GM12864 (cell line): ENCODE results near the gene KCTD13.

ENCODE experiments used
- DNase-seq: peaks from one replicate; pipeline ENCODE4 v3.0.0-alpha.2; 2011; ENCODE audit warnings: low read depth
- H3K4me3 ChIP-seq: 2 replicates; pipeline ENCODE4 v1.5.1; 2011; ENCODE audit warnings: mild to moderate bottlenecking, low read depth, low read length, control low read depth
- TF ChIP-seq, protein P1 (sequence below): IDR thresholded peaks from 2 replicates; pipeline ENCODE4 v1.5.1; 2011; ENCODE audit warnings: low read depth, mild to moderate bottlenecking, moderate library complexity, low read length, control low read depth, inconsistent platforms; ENCODE audit errors: missing control alignments

Gene KCTD13

DNA sequence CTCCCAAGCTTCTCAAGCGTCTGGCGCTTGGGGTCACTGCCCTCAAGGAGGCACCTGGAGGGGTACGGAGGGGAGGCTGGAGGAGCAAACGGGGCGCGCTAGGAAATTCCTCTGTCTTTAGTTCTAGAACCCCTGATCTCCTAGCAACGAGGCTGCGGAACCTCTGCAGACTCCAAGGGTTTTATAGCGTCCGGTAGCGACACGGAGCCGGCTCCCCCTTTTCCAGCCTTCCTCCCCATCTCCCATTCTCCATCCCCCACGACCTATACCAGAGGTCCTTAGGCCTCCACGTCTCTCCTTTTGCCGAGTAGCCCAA lies 62.4 kb downstream of the KCTD13 start:
- H3K4me3 ChIP-seq = peak overlapping the region; percentile 26; the same call in 1 of the 2 replicates
- no peak for DNase-seq
- TF ChIP-seq, protein P1, sequence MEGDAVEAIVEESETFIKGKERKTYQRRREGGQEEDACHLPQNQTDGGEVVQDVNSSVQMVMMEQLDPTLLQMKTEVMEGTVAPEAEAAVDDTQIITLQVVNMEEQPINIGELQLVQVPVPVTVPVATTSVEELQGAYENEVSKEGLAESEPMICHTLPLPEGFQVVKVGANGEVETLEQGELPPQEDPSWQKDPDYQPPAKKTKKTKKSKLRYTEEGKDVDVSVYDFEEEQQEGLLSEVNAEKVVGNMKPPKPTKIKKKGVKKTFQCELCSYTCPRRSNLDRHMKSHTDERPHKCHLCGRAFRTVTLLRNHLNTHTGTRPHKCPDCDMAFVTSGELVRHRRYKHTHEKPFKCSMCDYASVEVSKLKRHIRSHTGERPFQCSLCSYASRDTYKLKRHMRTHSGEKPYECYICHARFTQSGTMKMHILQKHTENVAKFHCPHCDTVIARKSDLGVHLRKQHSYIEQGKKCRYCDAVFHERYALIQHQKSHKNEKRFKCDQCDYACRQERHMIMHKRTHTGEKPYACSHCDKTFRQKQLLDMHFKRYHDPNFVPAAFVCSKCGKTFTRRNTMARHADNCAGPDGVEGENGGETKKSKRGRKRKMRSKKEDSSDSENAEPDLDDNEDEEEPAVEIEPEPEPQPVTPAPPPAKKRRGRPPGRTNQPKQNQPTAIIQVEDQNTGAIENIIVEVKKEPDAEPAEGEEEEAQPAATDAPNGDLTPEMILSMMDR = no peak

DNA sequence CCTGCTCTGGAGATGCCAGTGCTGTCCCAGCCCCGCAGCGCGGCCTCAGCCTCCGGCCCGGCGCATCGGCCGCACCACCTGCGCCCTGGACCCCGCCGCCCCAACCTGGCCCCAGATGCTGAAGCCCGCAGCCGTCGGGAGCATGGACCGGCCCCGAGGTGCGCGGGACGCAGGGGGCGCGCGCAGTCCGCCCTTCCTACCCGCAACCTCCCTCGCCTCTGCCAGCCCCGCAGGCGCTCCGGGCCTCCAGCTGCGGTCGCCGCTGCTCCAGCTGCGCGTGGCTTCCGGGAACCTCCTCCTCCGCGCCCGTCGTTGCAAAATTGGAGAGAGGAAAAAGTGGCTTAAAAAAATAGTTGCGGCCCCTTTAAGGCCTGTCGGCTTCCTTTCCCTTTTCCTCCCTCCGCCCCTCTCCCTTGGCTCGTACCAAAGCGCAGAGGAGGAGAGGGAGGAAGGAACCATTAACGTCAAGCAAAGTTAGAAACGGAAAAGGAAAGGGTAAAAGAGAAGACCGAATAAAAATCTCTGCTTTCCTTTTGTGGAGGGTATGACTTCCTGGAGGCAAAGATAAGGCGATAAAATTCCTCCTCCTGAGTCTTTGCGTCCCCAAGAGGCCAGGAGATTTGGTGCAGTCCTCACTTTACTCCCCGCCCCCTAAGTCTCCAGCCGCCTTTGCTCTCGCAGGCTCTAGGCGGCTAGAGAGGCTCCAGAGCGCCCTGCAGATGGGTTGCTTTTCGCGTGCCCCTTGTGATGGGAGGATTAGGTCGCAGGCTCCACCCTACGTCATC lies 63.0 kb downstream of the KCTD13 start, which contains the start of gene CDIPT:
Gene CDIPT (minus strand): TSS at position 343 of the 785 bp plus-strand sequence. CDS start 369 bp downstream, outside the sequence.
- TF ChIP-seq, protein P1 = peak; percentile 81
- DNase-seq = peak; percentile 93
- H3K4me3 ChIP-seq = peak within 1 kb of the TSS; percentile 93

DNA sequence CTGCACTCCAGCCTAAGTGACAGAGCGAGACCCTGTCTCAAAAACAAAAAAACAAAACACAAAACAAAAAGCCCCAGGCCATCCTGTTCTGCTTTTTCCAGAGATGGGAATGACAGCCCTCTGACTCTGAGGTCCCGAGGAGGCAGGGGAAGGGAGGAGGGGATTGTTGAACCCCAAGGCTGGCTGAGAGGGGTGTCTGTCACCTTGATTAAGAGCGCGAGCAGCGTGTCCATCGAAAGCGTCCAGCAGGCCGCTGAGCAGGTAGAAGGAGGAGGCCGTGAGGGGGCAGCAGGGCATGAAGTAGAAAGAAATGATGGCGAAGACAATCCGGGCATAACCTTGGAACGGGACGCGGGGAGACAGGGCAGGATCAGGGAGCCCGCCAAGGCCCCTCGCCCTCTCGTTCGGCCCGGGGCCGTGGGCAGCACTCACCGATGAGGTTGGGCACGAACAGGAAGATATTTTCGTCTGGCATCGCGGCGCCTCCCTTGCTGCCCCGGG lies 63.6 kb downstream of the KCTD13 start:
- H3K4me3 ChIP-seq = peak overlapping the region; percentile 93
- DNase-seq = no peak
- TF ChIP-seq, protein P1 = no peak

DNA sequence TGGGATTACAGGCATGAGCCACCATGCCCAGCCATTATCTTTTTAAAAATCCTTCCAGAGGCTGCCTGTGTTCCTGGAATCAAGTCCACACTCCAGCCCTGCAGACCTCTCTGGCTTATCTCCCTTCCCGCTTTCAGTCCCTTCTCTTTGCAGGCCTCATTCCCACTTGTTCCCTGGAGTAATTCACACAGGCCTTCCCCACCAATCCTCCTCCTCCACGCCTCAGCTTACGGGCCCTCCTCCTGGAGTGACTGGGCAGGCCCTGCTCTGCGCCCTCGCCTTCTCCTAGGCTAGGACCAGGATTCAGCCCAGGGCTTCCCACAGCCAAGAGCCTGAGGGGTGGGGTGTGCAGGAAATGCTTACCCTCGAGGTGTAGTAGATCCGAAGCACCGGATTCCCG lies 65.8 kb downstream of the KCTD13 start:
- DNase-seq = no peak

DNA sequence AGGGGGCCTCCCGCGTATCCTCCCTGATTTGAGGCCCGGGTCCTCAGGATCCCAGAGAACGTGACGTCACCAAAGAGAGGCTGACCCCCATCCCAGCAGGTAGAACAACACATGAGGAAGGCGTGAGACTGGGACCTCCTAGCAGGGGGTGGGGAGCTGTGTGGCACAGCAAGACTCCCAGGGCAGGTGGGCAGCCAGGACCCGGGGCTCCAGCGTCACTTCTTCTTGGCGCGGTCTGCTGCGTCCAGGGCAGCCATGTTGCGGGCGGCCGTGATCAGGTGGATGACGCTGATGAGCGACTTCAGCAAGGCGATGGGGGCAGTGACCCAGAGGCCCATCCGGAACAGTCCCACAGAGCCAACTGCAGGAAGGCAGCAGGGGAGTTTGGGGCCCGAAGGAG lies 67.1 kb downstream of the KCTD13 start:
- H3K4me3 ChIP-seq = no peak overlapping the region
- TF ChIP-seq, protein P1 = no peak
- no peak for DNase-seq

More for the DNA sequence above, 65.8 kb downstream of the KCTD13 start:
- TF ChIP-seq, protein P1 = no peak
- H3K4me3 ChIP-seq = no peak overlapping the region

DNA sequence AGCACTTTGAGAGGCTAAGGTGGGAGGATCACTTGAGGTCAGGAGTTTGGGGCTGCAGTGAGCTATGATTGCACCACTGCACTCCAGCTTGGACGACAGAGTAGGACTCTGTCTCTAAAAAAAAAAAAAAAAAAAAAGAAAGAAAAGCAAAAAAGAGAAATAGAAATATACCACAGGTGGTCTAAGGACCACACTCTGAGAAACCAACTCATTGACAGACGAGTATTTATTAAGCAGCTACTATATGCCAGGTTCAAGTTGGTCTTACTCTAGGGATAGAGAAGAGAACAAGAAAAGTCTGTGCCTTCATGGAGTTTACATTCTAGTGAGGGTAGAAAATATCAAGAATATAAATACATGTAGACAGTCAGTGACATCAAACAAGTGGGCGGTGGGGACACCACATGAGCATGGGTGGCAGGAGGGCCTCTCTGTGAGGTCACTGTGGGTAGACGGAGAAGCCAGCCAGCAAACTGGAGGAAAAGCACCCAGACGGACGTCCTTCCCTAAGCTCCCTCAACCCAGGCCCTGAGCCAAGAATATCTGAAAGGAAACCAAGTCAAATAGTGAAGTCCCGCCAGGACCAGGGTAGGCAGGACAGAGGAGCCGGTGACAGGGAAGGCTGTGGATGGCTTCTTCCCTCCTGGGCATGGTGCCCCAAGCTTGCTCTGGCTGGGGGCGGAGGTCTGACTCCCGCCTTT lies 67.7 kb downstream of the KCTD13 start:
- TF ChIP-seq, protein P1 = no peak
- no peak for DNase-seq
- no peak overlapping the region for H3K4me3 ChIP-seq
